ENCODE results near the gene DNASE1. TPM values are rescaled to one million over a fixed set of nuclear protein-coding genes. Genes with fewer than 3 reads are reported as not detected.
"Not testable (repeated sequence)": the region's sequence is repeated elsewhere in the genome, so short reads cannot be mapped to it uniquely, and the experiment has no call there.

The DNASE1 gene
- total RNA-seq, 1 donor from 2014 or later: 23.1 TPM

DNA sequence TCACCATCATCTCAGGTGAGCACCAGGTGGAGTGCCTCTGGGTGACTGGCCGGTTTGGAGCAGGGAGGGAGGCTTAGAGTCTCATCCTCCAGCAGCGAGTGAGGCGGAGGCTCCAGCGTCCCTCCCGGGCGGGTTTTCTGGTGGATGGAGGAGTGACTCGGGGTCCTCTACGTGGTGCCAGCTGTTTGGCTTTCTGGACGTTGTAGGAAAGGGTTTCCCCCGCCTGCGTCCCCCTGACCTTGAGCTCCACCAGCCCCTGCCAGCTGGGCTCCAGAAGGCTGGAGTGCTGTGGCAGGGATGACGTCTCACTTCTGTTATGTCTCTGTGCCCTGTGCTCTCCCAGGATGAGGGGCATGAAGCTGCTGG, 522 bp downstream of the DNASE1 start:
- H3K27ac Mint-ChIP-seq (ENCODE audit: unreplicated experiment): no peak overlapping the region
- TF ChIP-seq, protein P1, sequence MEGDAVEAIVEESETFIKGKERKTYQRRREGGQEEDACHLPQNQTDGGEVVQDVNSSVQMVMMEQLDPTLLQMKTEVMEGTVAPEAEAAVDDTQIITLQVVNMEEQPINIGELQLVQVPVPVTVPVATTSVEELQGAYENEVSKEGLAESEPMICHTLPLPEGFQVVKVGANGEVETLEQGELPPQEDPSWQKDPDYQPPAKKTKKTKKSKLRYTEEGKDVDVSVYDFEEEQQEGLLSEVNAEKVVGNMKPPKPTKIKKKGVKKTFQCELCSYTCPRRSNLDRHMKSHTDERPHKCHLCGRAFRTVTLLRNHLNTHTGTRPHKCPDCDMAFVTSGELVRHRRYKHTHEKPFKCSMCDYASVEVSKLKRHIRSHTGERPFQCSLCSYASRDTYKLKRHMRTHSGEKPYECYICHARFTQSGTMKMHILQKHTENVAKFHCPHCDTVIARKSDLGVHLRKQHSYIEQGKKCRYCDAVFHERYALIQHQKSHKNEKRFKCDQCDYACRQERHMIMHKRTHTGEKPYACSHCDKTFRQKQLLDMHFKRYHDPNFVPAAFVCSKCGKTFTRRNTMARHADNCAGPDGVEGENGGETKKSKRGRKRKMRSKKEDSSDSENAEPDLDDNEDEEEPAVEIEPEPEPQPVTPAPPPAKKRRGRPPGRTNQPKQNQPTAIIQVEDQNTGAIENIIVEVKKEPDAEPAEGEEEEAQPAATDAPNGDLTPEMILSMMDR (IDR thresholded peaks at IDR 0.05): no peak

DNA sequence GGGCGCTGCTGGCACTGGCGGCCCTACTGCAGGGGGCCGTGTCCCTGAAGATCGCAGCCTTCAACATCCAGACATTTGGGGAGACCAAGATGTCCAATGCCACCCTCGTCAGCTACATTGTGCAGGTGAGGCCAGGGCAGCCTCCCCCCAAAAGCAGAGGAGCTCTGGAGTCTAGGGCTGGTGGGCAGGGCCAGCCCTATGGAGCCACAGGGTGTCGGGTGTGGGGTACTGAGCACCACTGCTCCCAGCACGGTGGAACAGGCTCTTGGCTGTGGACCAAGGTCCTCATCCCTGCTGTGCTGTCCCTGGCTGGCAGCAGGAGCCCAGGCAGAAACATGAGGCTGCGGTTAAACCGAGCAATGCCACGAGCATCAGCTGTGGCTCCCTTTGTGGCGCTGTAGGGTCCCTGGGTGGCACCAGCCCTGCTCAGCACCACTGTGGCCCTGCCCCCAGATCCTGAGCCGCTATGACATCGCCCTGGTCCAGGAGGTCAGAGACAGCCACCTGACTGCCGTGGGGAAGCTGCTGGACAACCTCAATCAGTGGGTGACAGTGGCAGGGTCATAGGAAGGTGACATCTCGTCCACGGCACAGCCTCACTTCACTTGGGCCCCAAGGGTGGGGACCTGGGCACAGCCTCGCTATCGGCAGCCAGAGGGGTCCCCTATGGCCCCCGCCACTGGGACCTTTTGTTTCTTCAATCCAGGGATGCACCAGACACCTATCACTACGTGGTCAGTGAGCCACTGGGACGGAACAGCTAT, 1.1 kb downstream of the DNASE1 start:
- H3K4me3 Mint-ChIP-seq (ENCODE audit: unreplicated experiment): no peak overlapping the region
- H3K4me1 Mint-ChIP-seq (ENCODE audit: unreplicated experiment): peaks cover 5% of the 10 kb centered on the region
- no peak overlapping the region for H3K27ac Mint-ChIP-seq (ENCODE audit: unreplicated experiment)
- peaks cover 19% of the 10 kb centered on the region for H3K36me3 Mint-ChIP-seq (ENCODE audit: unreplicated experiment)
- no peaks in the 10 kb centered on the region for H3K27me3 Mint-ChIP-seq (ENCODE audit: unreplicated experiment)
- TF ChIP-seq, protein P1 (IDR thresholded peaks at IDR 0.05): no peak
- H3K9me3 Mint-ChIP-seq (ENCODE audit: unreplicated experiment): no peaks in the 10 kb centered on the region
- no peak for DNase-seq (ENCODE audit: extremely low spot score, unreplicated experiment)

More for the DNA sequence above, 522 bp downstream of the DNASE1 start:
- H3K36me3 Mint-ChIP-seq (ENCODE audit: unreplicated experiment): peaks cover 19% of the 10 kb centered on the region
- no peak overlapping the region for H3K4me3 Mint-ChIP-seq (ENCODE audit: unreplicated experiment)
- no peaks in the 10 kb centered on the region for H3K27me3 Mint-ChIP-seq (ENCODE audit: unreplicated experiment)
- no peak for DNase-seq (ENCODE audit: extremely low spot score, unreplicated experiment)
- H3K4me1 Mint-ChIP-seq (ENCODE audit: unreplicated experiment): peaks cover 5% of the 10 kb centered on the region
- H3K9me3 Mint-ChIP-seq (ENCODE audit: unreplicated experiment): no peaks in the 10 kb centered on the region

- H3K4me1 Mint-ChIP-seq (ENCODE audit: unreplicated experiment): not testable (repeated sequence)
Observed at GRCh38 chr16:3656160-3656490, 1.6 kb downstream of the DNASE1 start.

GRCh38 chr16:3656491-3657468, 2.3 kb downstream of the DNASE1 start:
- no peak overlapping the region for H3K4me3 Mint-ChIP-seq (ENCODE audit: unreplicated experiment)
- no peaks in the 10 kb centered on the region for H3K27me3 Mint-ChIP-seq (ENCODE audit: unreplicated experiment)
- no peaks in the 10 kb centered on the region for H3K9me3 Mint-ChIP-seq (ENCODE audit: unreplicated experiment)
- no peak for DNase-seq (ENCODE audit: extremely low spot score, unreplicated experiment)
- peaks cover 20% of the 10 kb centered on the region for H3K36me3 Mint-ChIP-seq (ENCODE audit: unreplicated experiment)
- H3K27ac Mint-ChIP-seq (ENCODE audit: unreplicated experiment): no peak overlapping the region
- TF ChIP-seq, protein P1 (IDR thresholded peaks at IDR 0.05): no peak
- peaks cover 5% of the 10 kb centered on the region for H3K4me1 Mint-ChIP-seq (ENCODE audit: unreplicated experiment)

More at GRCh38 chr16:3656160-3656490, 1.6 kb downstream of the DNASE1 start:
- peaks cover 22% of the 10 kb centered on the region for H3K36me3 Mint-ChIP-seq (ENCODE audit: unreplicated experiment)
- not testable (repeated sequence) for DNase-seq (ENCODE audit: extremely low spot score, unreplicated experiment); H3K27me3 Mint-ChIP-seq (ENCODE audit: unreplicated experiment); H3K27ac Mint-ChIP-seq (ENCODE audit: unreplicated experiment); H3K9me3 Mint-ChIP-seq (ENCODE audit: unreplicated experiment); H3K4me3 Mint-ChIP-seq (ENCODE audit: unreplicated experiment)

DNA sequence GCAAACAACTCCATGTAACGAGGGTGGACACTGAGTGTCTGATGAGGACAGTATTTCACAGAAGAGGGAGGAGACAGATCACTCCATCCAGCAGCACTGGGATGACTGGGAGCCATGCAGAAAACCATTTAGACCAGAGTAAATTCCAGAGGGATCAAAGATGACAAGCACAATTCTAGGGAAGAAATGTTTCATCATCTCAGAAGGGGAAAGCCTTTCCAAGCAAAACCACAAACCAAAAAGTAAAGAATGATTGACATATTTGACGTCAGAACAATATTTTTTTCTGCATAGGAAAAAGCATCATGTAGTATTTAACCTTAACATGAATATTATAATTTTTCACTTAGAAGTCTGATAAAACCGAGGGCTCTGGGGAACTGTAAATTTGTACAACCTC, 4.8 kb downstream of the DNASE1 start:
- H3K4me1 Mint-ChIP-seq (ENCODE audit: unreplicated experiment): peaks cover 5% of the 10 kb centered on the region
- peaks cover 28% of the 10 kb centered on the region for H3K36me3 Mint-ChIP-seq (ENCODE audit: unreplicated experiment)
- H3K4me3 Mint-ChIP-seq (ENCODE audit: unreplicated experiment): no peak overlapping the region
- H3K27me3 Mint-ChIP-seq (ENCODE audit: unreplicated experiment): no peaks in the 10 kb centered on the region
- TF ChIP-seq, protein P1 (IDR thresholded peaks at IDR 0.05): no peak
- H3K27ac Mint-ChIP-seq (ENCODE audit: unreplicated experiment): peak overlapping the region; percentile 32
- no peak for DNase-seq (ENCODE audit: extremely low spot score, unreplicated experiment)
- no peaks in the 10 kb centered on the region for H3K9me3 Mint-ChIP-seq (ENCODE audit: unreplicated experiment)

Measured in osteocyte (in vitro differentiated cells).